Activated T-cell treated with anti-CD3 and anti-CD28 coated beads, Interleukin-2, amount 50 U/mL, for 24 hours (primary cell): ENCODE measurements around the gene FOXL1.

Experiments used
- DNase-seq: peaks from one replicate; pipeline ENCODE4 v3.0.0-alpha.2; 2020
- H3K27ac Mint-ChIP-seq: 2 replicates; pipeline ENCODE4 v1.8.0; 2020; ENCODE audit warnings: mild to moderate bottlenecking, mixed read lengths
- H3K27me3 Mint-ChIP-seq: 2 replicates; pipeline ENCODE4 v1.8.0; 2020; ENCODE audit warnings: mixed read lengths
- H3K36me3 Mint-ChIP-seq: 2 replicates; pipeline ENCODE4 v1.8.0; 2020; ENCODE audit warnings: low read depth, mixed read lengths
- H3K4me1 Mint-ChIP-seq: 2 replicates; pipeline ENCODE4 v1.8.0; 2020; ENCODE audit warnings: low read depth, mixed read lengths
- H3K4me3 Mint-ChIP-seq: 2 replicates; pipeline ENCODE4 v1.8.0; 2020; ENCODE audit warnings: mild to moderate bottlenecking, moderate library complexity, mixed read lengths
- H3K9me3 Mint-ChIP-seq: 2 replicates; pipeline ENCODE4 v1.8.0; 2020; ENCODE audit warnings: mixed read lengths

FOXL1 gene

GRCh38 chr16:86610779-86611524 is 32.6 kb downstream of the FOXL1 start:
- no peak overlapping the region for H3K4me3 Mint-ChIP-seq
- H3K27ac Mint-ChIP-seq, result no peak overlapping the region
- DNase-seq, result no peak
- H3K36me3 Mint-ChIP-seq, result no peaks in the 10 kb centered on the region
- no peaks in the 10 kb centered on the region for H3K4me1 Mint-ChIP-seq
- peaks cover 27% of the 10 kb centered on the region for H3K27me3 Mint-ChIP-seq
- H3K9me3 Mint-ChIP-seq, result no peaks in the 10 kb centered on the region

GRCh38 chr16:86611525-86611855 is 33.1 kb downstream of the FOXL1 start:
- Mint-ChIP-seq H3K4me3 (no peak overlapping the region), H3K9me3 (no peaks in the 10 kb centered on the region), H3K36me3 (no peaks in the 10 kb centered on the region), H3K4me1 (no peaks in the 10 kb centered on the region), H3K27me3 (peaks cover 27% of the 10 kb centered on the region), H3K27ac (no peak overlapping the region)
- no peak for DNase-seq

- H3K27ac Mint-ChIP-seq, result no peak overlapping the region
- H3K4me3 Mint-ChIP-seq, result no peak overlapping the region
- peaks cover 22% of the 10 kb centered on the region for H3K27me3 Mint-ChIP-seq
- H3K36me3 Mint-ChIP-seq, result no peaks in the 10 kb centered on the region
- H3K4me1 Mint-ChIP-seq, result no peaks in the 10 kb centered on the region
- no peak for DNase-seq
- H3K9me3 Mint-ChIP-seq, result no peaks in the 10 kb centered on the region
These were observed 33.6 kb downstream of the FOXL1 start for GRCh38 chr16:86611941-86612340.

- H3K36me3 Mint-ChIP-seq, result no peaks in the 10 kb centered on the region
- H3K4me1 Mint-ChIP-seq, result no peaks in the 10 kb centered on the region
- H3K27me3 Mint-ChIP-seq, result peaks cover 18% of the 10 kb centered on the region
- no peak for DNase-seq
- no peak overlapping the region for H3K4me3 Mint-ChIP-seq
- H3K9me3 Mint-ChIP-seq, result no peaks in the 10 kb centered on the region
- no peak overlapping the region for H3K27ac Mint-ChIP-seq
These were observed 36.4 kb downstream of the FOXL1 start for GRCh38 chr16:86614699-86615098.

- H3K36me3 Mint-ChIP-seq, result no peaks in the 10 kb centered on the region
- no peaks in the 10 kb centered on the region for H3K4me1 Mint-ChIP-seq
- peaks cover 12% of the 10 kb centered on the region for H3K27me3 Mint-ChIP-seq
- no peaks in the 10 kb centered on the region for H3K9me3 Mint-ChIP-seq
- no peak overlapping the region for H3K4me3 Mint-ChIP-seq
- H3K27ac Mint-ChIP-seq, result no peak overlapping the region
- no peak for DNase-seq
These were observed 38.6 kb downstream of the FOXL1 start for GRCh38 chr16:86616906-86617305.

- Mint-ChIP-seq H3K27ac (no peak overlapping the region), H3K27me3 (peaks cover 12% of the 10 kb centered on the region), H3K4me1 (no peaks in the 10 kb centered on the region), H3K36me3 (no peaks in the 10 kb centered on the region), H3K4me3 (no peak overlapping the region), H3K9me3 (no peaks in the 10 kb centered on the region)
- no peak for DNase-seq
These were observed 40.3 kb downstream of the FOXL1 start for GRCh38 chr16:86618431-86619238.

GRCh38 chr16:86619239-86619794 is 41.0 kb downstream of the FOXL1 start:
- H3K9me3 Mint-ChIP-seq, result no peaks in the 10 kb centered on the region
- no peak overlapping the region for H3K27ac Mint-ChIP-seq
- no peaks in the 10 kb centered on the region for H3K4me1 Mint-ChIP-seq
- H3K27me3 Mint-ChIP-seq, result peaks cover 12% of the 10 kb centered on the region
- H3K4me3 Mint-ChIP-seq, result no peak overlapping the region
- no peak for DNase-seq
- H3K36me3 Mint-ChIP-seq, result no peaks in the 10 kb centered on the region

- Mint-ChIP-seq H3K4me1 (no peaks in the 10 kb centered on the region), H3K4me3 (no peak overlapping the region), H3K27me3 (peaks cover 12% of the 10 kb centered on the region), H3K9me3 (no peaks in the 10 kb centered on the region), H3K36me3 (no peaks in the 10 kb centered on the region), H3K27ac (no peak overlapping the region)
- no peak for DNase-seq
These were observed 41.8 kb downstream of the FOXL1 start for GRCh38 chr16:86620184-86620583.

- Mint-ChIP-seq H3K4me1 (no peaks in the 10 kb centered on the region), H3K27ac (no peak overlapping the region), H3K9me3 (no peaks in the 10 kb centered on the region), H3K4me3 (no peak overlapping the region), H3K36me3 (no peaks in the 10 kb centered on the region), H3K27me3 (peaks cover 14% of the 10 kb centered on the region)
- no peak for DNase-seq
These were observed 43.6 kb downstream of the FOXL1 start for GRCh38 chr16:86621966-86622365.

- H3K4me3 Mint-ChIP-seq, result no peak overlapping the region
- no peak overlapping the region for H3K27ac Mint-ChIP-seq
- no peaks in the 10 kb centered on the region for H3K9me3 Mint-ChIP-seq
- H3K36me3 Mint-ChIP-seq, result no peaks in the 10 kb centered on the region
- no peak for DNase-seq
- H3K4me1 Mint-ChIP-seq, result no peaks in the 10 kb centered on the region
- peaks cover 15% of the 10 kb centered on the region for H3K27me3 Mint-ChIP-seq
These were observed 44.6 kb downstream of the FOXL1 start for GRCh38 chr16:86622700-86623615.

- Mint-ChIP-seq H3K27me3 (peaks cover 22% of the 10 kb centered on the region), H3K4me3 (no peak overlapping the region), H3K4me1 (no peaks in the 10 kb centered on the region), H3K27ac (no peak overlapping the region), H3K9me3 (no peaks in the 10 kb centered on the region), H3K36me3 (no peaks in the 10 kb centered on the region)
- DNase-seq, result no peak
These were observed 46.7 kb downstream of the FOXL1 start for GRCh38 chr16:86625029-86625428.

- H3K27me3 Mint-ChIP-seq, result peaks cover 22% of the 10 kb centered on the region
These were observed 47.5 kb downstream of the FOXL1 start for GRCh38 chr16:86625821-86626220.

GRCh38 chr16:86626284-86626683 is 47.9 kb downstream of the FOXL1 start:
- no peak for DNase-seq

More at GRCh38 chr16:86625821-86626220, 47.5 kb downstream of the FOXL1 start:
- no peak overlapping the region for H3K4me3 Mint-ChIP-seq
- no peak overlapping the region for H3K27ac Mint-ChIP-seq
- no peaks in the 10 kb centered on the region for H3K4me1 Mint-ChIP-seq
- no peaks in the 10 kb centered on the region for H3K36me3 Mint-ChIP-seq
- no peaks in the 10 kb centered on the region for H3K9me3 Mint-ChIP-seq
- no peak for DNase-seq

GRCh38 chr16:86626966-86627365 is 48.6 kb downstream of the FOXL1 start:
- no peaks in the 10 kb centered on the region for H3K4me1 Mint-ChIP-seq
- no peak overlapping the region for H3K4me3 Mint-ChIP-seq
- H3K9me3 Mint-ChIP-seq, result no peaks in the 10 kb centered on the region
- H3K27me3 Mint-ChIP-seq, result peaks cover 21% of the 10 kb centered on the region
- H3K27ac Mint-ChIP-seq, result no peak overlapping the region
- no peaks in the 10 kb centered on the region for H3K36me3 Mint-ChIP-seq
- DNase-seq, result no peak

More at GRCh38 chr16:86626284-86626683, 47.9 kb downstream of the FOXL1 start:
- H3K4me1 Mint-ChIP-seq, result no peaks in the 10 kb centered on the region
- no peak overlapping the region for H3K27ac Mint-ChIP-seq
- H3K36me3 Mint-ChIP-seq, result no peaks in the 10 kb centered on the region
- H3K9me3 Mint-ChIP-seq, result no peaks in the 10 kb centered on the region
- no peak overlapping the region for H3K4me3 Mint-ChIP-seq
- H3K27me3 Mint-ChIP-seq, result peaks cover 24% of the 10 kb centered on the region
